Measurements from ENCODE around the gene SCN4A. TPM values are rescaled to one million over a fixed set of nuclear protein-coding genes. Genes with fewer than 3 reads are reported as not detected.
A peak's percentile ranks its signal among the peaks of the same experiment; 100 is the strongest.
"Not testable (repeated sequence)": the region's sequence is repeated elsewhere in the genome, so short reads cannot be mapped to it uniquely, and the experiment has no call there.

Gene SCN4A
- total RNA-seq, 1 donor from 2014 or later = under 0.01 TPM

DNA sequence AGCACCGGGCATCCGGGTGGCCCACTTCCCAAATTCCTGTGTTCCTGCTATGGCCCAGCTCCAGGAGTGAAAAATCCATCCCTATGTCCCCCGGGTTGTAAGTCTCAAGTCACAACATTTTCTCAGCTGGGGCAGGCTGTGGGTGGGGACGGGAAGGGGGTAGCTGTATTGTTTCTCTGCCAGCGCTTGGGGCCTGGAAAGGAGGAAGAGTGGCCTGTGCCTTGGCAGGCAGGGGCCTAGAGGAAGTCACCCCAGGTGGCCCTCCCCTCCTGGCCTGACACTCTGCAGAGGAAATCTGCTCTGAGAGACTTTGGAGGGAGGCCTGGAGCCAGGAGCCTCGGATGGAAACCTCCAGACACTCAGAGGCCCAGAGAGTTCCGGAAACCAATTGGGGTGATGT is 10.6 kb upstream of the SCN4A start:
- no peak for DNase-seq (ENCODE audit: low read depth)

DNA sequence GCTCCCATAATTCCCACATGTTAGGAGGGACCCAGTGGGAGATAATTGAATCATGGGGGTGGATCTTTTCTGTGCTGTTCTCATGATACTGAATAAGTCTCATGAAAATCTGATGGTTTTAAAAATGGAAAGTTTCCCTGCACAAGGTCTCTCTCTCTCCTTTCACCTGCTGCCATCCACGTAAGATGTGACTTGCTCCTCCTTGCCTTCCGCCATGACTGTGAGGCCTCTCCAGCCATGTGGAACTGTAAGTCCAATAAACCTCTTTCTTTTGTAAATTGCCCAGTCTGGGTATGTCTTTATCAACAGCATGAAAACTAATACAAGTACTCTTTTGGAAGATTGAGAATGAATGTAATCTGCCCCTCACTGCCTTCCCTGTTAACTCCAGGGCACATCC is 9.9 kb upstream of the SCN4A start:
- not testable (repeated sequence) for H3K36me3 ChIP-seq (ENCODE audit: control insufficient read depth, insufficient read depth, low read length); FAIRE-seq; H3K27me3 ChIP-seq (ENCODE audit: control insufficient read depth, insufficient read depth, low read length); H3K4me3 ChIP-seq (ENCODE audit: low read depth, low read length); DNase-seq (ENCODE audit: low read depth)

More for the DNA sequence above, 10.6 kb upstream of the SCN4A start:
- FAIRE-seq = no peak
- no peaks in the 10 kb centered on the region for H3K36me3 ChIP-seq (ENCODE audit: control insufficient read depth, insufficient read depth, low read length)
- H3K4me3 ChIP-seq (ENCODE audit: low read depth, low read length) = no peak overlapping the region
- no peaks in the 10 kb centered on the region for H3K27me3 ChIP-seq (ENCODE audit: control insufficient read depth, insufficient read depth, low read length)
- TF ChIP-seq, protein P1, sequence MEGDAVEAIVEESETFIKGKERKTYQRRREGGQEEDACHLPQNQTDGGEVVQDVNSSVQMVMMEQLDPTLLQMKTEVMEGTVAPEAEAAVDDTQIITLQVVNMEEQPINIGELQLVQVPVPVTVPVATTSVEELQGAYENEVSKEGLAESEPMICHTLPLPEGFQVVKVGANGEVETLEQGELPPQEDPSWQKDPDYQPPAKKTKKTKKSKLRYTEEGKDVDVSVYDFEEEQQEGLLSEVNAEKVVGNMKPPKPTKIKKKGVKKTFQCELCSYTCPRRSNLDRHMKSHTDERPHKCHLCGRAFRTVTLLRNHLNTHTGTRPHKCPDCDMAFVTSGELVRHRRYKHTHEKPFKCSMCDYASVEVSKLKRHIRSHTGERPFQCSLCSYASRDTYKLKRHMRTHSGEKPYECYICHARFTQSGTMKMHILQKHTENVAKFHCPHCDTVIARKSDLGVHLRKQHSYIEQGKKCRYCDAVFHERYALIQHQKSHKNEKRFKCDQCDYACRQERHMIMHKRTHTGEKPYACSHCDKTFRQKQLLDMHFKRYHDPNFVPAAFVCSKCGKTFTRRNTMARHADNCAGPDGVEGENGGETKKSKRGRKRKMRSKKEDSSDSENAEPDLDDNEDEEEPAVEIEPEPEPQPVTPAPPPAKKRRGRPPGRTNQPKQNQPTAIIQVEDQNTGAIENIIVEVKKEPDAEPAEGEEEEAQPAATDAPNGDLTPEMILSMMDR (IDR thresholded peaks at IDR 0.05; ENCODE audit: insufficient read depth, low read length, severe bottlenecking) = no peak

DNA sequence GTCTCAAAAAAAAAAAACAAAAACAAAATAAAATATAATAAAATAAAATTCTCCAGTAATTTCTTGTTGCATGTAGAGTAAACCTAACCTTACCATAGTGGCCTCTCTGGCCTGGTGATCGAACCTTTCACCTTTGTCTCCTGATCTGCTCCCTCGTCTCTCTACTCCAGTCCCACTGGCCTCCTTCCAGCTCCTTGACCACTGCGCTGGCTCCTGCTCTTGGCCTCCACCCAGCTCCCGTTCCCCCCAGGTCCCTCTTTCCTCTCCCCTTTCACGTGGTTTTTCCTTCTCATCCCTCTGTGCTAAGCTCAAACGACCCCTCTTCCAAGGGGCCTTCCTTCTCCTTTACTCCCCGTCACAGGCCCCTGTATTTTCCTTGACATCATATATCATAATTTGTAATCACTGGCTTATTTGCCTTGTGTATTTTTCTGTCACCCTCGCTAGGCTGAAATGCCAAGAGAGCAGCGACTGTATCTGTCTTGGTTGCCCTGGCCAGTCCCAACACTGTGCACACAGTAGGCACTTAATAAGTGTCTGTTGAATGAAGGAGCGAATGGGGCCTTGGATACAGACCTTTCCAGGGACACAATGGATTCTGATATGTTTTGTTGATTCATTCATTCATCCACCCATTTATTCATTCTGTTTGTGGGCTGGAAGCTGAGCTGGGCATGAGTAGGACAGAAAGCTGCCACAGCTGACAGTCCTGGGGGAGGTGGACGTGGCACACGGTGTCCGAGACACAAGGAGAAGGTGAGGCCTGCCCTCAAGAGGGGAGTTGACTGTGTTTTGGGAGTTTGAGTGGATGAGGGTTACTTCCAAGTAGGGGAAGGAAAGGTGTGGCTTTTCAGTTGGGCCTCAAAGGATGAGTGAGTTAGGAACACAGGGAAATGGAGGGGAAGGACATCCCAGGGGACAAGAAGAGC is 5.8 kb upstream of the SCN4A start:
- DNase-seq (ENCODE audit: low read depth) (no peak), FAIRE-seq (no peak)
- TF ChIP-seq, protein P1 (IDR thresholded peaks at IDR 0.05; ENCODE audit: insufficient read depth, low read length, severe bottlenecking) = no peak
- Histone ChIP-seq H3K36me3 (ENCODE audit: control insufficient read depth, insufficient read depth, low read length) (no peaks in the 10 kb centered on the region), H3K27me3 (ENCODE audit: control insufficient read depth, insufficient read depth, low read length) (no peaks in the 10 kb centered on the region), H3K4me3 (ENCODE audit: low read depth, low read length) (no peak overlapping the region)

DNA sequence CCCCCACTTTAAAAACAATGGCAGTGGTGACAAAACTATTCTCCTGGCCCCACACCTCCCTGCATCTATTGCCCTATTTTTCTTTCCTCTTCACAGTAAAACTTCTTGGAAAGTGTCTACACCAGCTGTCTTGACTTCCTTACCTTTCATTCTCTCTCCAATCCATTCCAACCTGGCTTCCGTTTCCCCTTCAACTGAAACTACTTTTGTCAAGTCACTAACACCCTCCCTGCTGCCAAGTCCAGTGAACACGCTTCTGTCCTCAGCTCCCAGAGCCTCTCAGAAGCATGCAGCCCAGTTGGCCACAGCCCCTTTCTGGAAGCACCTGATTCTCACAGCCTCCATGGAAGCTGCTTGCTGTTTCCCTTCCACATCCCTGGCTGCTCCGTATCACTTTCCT is 4.0 kb upstream of the SCN4A start:
- no peak for FAIRE-seq

DNA sequence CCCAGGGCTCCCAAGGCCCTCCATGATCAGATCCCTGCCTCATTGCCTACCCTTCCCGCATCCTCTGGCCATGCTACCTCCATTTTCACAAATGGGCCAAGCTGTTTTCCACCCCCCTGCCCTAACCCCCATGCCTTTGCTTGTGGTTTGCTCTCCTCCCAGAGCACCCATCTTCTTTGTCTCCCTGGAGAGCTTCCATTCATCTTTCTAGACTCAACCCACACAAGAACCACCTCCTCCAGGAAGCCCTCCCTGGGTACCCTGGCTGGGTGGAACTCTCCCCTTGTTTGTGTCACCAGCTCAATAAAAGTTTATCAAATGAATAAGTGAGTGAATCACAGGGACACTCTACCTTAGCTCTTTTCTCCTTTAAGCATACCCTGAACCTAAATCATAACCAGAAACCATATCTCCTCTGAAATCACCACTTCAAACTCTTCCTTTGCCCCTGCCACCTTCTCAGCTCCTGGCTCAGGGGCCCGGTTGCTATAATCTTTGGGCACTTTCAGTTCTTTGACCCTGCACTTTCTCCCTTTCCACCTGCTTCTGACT is 2.9 kb upstream of the SCN4A start:
- no peaks in the 10 kb centered on the region for H3K27me3 ChIP-seq (ENCODE audit: control insufficient read depth, insufficient read depth, low read length)
- FAIRE-seq = no peak
- H3K4me3 ChIP-seq (ENCODE audit: low read depth, low read length) = no peak overlapping the region
- no peaks in the 10 kb centered on the region for H3K36me3 ChIP-seq (ENCODE audit: control insufficient read depth, insufficient read depth, low read length)
- DNase-seq (ENCODE audit: low read depth) = no peak
- TF ChIP-seq, protein P1 (IDR thresholded peaks at IDR 0.05; ENCODE audit: insufficient read depth, low read length, severe bottlenecking) = no peak

More for the DNA sequence above, 4.0 kb upstream of the SCN4A start:
- Histone ChIP-seq H3K4me3 (ENCODE audit: low read depth, low read length) (no peak overlapping the region), H3K36me3 (ENCODE audit: control insufficient read depth, insufficient read depth, low read length) (no peaks in the 10 kb centered on the region), H3K27me3 (ENCODE audit: control insufficient read depth, insufficient read depth, low read length) (no peaks in the 10 kb centered on the region)
- TF ChIP-seq, protein P1 (IDR thresholded peaks at IDR 0.05; ENCODE audit: insufficient read depth, low read length, severe bottlenecking) = no peak
- DNase-seq (ENCODE audit: low read depth) = no peak

DNA sequence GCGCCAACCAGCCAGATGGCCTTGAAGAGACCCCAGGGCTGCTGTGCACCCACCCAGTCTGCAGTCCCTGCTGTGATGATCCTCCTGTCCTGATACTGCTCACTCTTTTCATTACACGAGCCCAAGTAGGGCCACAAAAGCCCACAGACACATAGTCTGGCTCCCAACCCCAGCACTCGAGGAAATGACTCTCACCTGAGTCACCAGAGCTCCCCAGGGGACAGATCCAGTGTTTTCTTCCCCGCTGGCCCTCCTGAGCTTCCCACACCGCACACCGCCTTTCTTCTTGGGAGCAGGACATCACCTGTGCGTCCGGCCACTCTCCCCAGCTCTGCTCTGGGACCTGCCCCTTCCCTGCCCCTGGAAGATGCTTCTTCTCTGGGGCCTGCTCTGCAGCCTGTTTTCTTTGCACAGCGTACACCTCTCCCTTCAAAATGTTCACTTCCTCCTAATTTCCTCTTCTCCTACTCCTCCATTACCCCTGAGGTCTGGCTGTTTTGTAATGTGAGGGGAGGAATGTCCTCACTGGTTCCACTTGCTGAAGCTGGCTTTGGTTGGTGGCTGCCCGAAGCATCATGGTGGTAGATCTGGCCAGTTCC is 2.0 kb upstream of the SCN4A start:
- H3K4me3 ChIP-seq (ENCODE audit: low read depth, low read length) = no peak overlapping the region
- FAIRE-seq (no peak), DNase-seq (ENCODE audit: low read depth) (peak; percentile 80)
- H3K27me3 ChIP-seq (ENCODE audit: control insufficient read depth, insufficient read depth, low read length) = no peaks in the 10 kb centered on the region
- no peaks in the 10 kb centered on the region for H3K36me3 ChIP-seq (ENCODE audit: control insufficient read depth, insufficient read depth, low read length)
- TF ChIP-seq, protein P1 (IDR thresholded peaks at IDR 0.05; ENCODE audit: insufficient read depth, low read length, severe bottlenecking) = no peak

Measured in bronchial epithelial cell (primary cell).